PC-9 (cell line): ENCODE results near the gene USP34. TPM values are rescaled to one million over a fixed set of nuclear protein-coding genes. Genes with fewer than 3 reads are reported as not detected.
"Not testable (repeated sequence)": the region's sequence is repeated elsewhere in the genome, so short reads cannot be mapped to it uniquely, and the experiment has no call there.

Source experiments
- BruUV-seq: library from RNA; stranded (reverse); fragments of 400-500 nt; replicated peaks from 2 replicates; lab custom pipeline; 2021; lab: Mats Ljungman, UMichigan
- CTCF ChIA-PET: fragments of 300-600 bp; sonication (Branson Sonifier 250); formaldehyde crosslinking; loops from one replicate; lab custom pipeline; 2022; ENCODE audit warnings: antibody characterized with exemption; lab: Charles Lee
- POLR2A ChIA-PET: fragments of 300-600 bp; sonication (Branson Sonifier 250); formaldehyde crosslinking; loops from one replicate; lab custom pipeline; 2022; ENCODE audit warnings: antibody characterized with exemption; ENCODE audit not compliant: unreplicated experiment; lab: Charles Lee
- DNase-seq, 2 experiments: peaks; one replicate each; pipeline versions ENCODE4 v3.0.0 to v3.0.0-alpha.2; 2015 to 2022; ENCODE audit warnings: mixed read lengths in 1 of 2
- H2AFZ ChIP-seq: fragments of 200-600 bp; sonication (generic); 2 replicates; pipeline ENCODE4 v1.8.1; 2017; ENCODE audit warnings: antibody characterized with exemption
- H3F3A ChIP-seq: fragments of 200-600 bp; sonication (generic); 2 replicates; pipeline ENCODE4 v1.8.1; 2017; ENCODE audit warnings: antibody characterized with exemption, mild to moderate bottlenecking, low read depth; ENCODE audit not compliant: insufficient read depth
- H3K27ac ChIP-seq: fragments of 200-600 bp; sonication (generic); 2 replicates; pipeline ENCODE4 v1.6.1; 2016; ENCODE audit warnings: mixed run types
- H3K27me3 ChIP-seq: fragments of 200-600 bp; sonication (generic); 2 replicates; pipeline ENCODE4 v1.6.1; 2016; ENCODE audit warnings: low read depth, mixed run types; ENCODE audit not compliant: insufficient read depth
- H3K36me3 ChIP-seq: fragments of 200-600 bp; sonication (generic); 2 replicates; pipeline ENCODE4 v1.6.1; 2016; ENCODE audit warnings: low read depth, mixed run types
- H3K4me1 ChIP-seq: fragments of 200-600 bp; sonication (generic); replicated peaks from 2 replicates; pipeline ENCODE4 v1.6.1; 2016; ENCODE audit warnings: mixed run types; ENCODE audit not compliant: insufficient read depth
- H3K4me2 ChIP-seq: fragments of 200-600 bp; sonication (generic); 2 replicates; pipeline ENCODE4 v1.6.1; 2017; ENCODE audit warnings: mixed run types
- H3K4me3 ChIP-seq: fragments of 200-600 bp; sonication (generic); 2 replicates; pipeline ENCODE4 v1.6.1; 2016; ENCODE audit warnings: mixed run types
- H3K79me2 ChIP-seq: fragments of 200-600 bp; sonication (generic); 2 replicates; pipeline ENCODE4 v1.6.1; 2017; ENCODE audit warnings: low read depth, mixed run types
- H3K9me2 ChIP-seq: fragments of 200-600 bp; sonication (generic); 2 replicates; pipeline ENCODE4 v1.8.1; 2017; ENCODE audit warnings: mild to moderate bottlenecking; ENCODE audit not compliant: insufficient read depth
- H3K9me3 ChIP-seq: fragments of 200-600 bp; sonication (generic); 2 replicates; pipeline ENCODE4 v1.8.1; 2016; ENCODE audit warnings: low read depth; ENCODE audit not compliant: insufficient read depth
- H4K20me1 ChIP-seq: fragments of 200-600 bp; sonication (generic); 2 replicates; pipeline ENCODE4 v1.8.1; 2017; ENCODE audit not compliant: insufficient read depth
- EZH2 ChIP-seq: fragments of 200-600 bp; sonication (generic); IDR thresholded peaks from 2 replicates; pipeline ENCODE4 v1.8.0; 2017; ENCODE audit warnings: antibody characterized with exemption, low read depth
- intact Hi-C: fragments of 100-400 bp; cut with micrococcal nuclease; formaldehyde crosslinking; loops from one replicate; pipeline ENCODE4 v1.10.0; 2022; ENCODE audit not compliant: unreplicated experiment
- total RNA-seq: library from RNA; stranded (reverse); gene quantifications from 2 replicates; pipeline ENCODE4 v1.2.3, GENCODE V29; 2021
- TF ChIP-seq, protein P1 (sequence below): fragments of 200-600 bp; sonication (generic); conservative IDR thresholded peaks from 2 replicates; pipeline ENCODE4 v1.6.1; 2017; ENCODE audit warnings: mixed run types, antibody characterized with exemption, mild to moderate bottlenecking, moderate library complexity

USP34 gene
- total RNA-seq, 1 experiment from 2014 or later: 120 TPM

- intact Hi-C loops: loop anchor here (10.0 kb wide), 1 partner anchor 158 kb away; the partner anchor contains the start of genes PEX13 and PUS10
Observed at GRCh38 chr2:61172671-61173070, 298.2 kb downstream of the USP34 start.

GRCh38 chr2:61167579-61167978 lies 303.3 kb downstream of the USP34 start:
- no peak for TF ChIP-seq EZH2
- TF ChIP-seq, protein P1, sequence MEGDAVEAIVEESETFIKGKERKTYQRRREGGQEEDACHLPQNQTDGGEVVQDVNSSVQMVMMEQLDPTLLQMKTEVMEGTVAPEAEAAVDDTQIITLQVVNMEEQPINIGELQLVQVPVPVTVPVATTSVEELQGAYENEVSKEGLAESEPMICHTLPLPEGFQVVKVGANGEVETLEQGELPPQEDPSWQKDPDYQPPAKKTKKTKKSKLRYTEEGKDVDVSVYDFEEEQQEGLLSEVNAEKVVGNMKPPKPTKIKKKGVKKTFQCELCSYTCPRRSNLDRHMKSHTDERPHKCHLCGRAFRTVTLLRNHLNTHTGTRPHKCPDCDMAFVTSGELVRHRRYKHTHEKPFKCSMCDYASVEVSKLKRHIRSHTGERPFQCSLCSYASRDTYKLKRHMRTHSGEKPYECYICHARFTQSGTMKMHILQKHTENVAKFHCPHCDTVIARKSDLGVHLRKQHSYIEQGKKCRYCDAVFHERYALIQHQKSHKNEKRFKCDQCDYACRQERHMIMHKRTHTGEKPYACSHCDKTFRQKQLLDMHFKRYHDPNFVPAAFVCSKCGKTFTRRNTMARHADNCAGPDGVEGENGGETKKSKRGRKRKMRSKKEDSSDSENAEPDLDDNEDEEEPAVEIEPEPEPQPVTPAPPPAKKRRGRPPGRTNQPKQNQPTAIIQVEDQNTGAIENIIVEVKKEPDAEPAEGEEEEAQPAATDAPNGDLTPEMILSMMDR: no peak
- no peak overlapping the region for H3K27ac ChIP-seq
- no TSS peak for BruUV-seq
- H3K9me3 ChIP-seq: no peaks in the 10 kb centered on the region
- H3K4me2 ChIP-seq: no peak overlapping the region
- CTCF ChIA-PET: no interaction called here
- peaks cover 8% of the 10 kb centered on the region; the same call in 1 of the 2 replicates for H3K36me3 ChIP-seq
- intact Hi-C loops: no loop called here
- H3K79me2 ChIP-seq: no peaks in the 10 kb centered on the region
- H3K4me3 ChIP-seq: no peak overlapping the region
- no peak overlapping the region for H2AFZ ChIP-seq
- DNase-seq: peak in 1 of 2 experiments; percentile 44
- H3K27me3 ChIP-seq: no peaks in the 10 kb centered on the region
- no peaks in the 10 kb centered on the region for H3K9me2 ChIP-seq
- H4K20me1 ChIP-seq: no peaks in the 10 kb centered on the region
- no peaks in the 10 kb centered on the region for H3K4me1 ChIP-seq
- POLR2A ChIA-PET: no interaction called here
- no peaks in the 10 kb centered on the region for H3F3A ChIP-seq

More at GRCh38 chr2:61172671-61173070, 298.2 kb downstream of the USP34 start:
- ChIA-PET POLR2A (no interaction called here), CTCF (no interaction called here)
- no peak overlapping the region for H3K27ac ChIP-seq
- H4K20me1 ChIP-seq: no peaks in the 10 kb centered on the region
- no peak for DNase-seq
- H3K9me3 ChIP-seq: no peaks in the 10 kb centered on the region
- H3K79me2 ChIP-seq: peaks cover 3% of the 10 kb centered on the region; the same call in 1 of the 2 replicates
- no peaks in the 10 kb centered on the region for H3F3A ChIP-seq
- peaks cover 5% of the 10 kb centered on the region; the same call in 1 of the 2 replicates for H3K4me1 ChIP-seq
- no peaks in the 10 kb centered on the region for H3K36me3 ChIP-seq
- no peak overlapping the region for H3K4me3 ChIP-seq
- TF ChIP-seq EZH2: no peak
- TF ChIP-seq, protein P1: no peak
- no peaks in the 10 kb centered on the region for H3K27me3 ChIP-seq
- no TSS peak for BruUV-seq
- no peak overlapping the region for H2AFZ ChIP-seq
- no peaks in the 10 kb centered on the region for H3K9me2 ChIP-seq
- no peak overlapping the region for H3K4me2 ChIP-seq

GRCh38 chr2:61165946-61166345 lies 304.9 kb downstream of the USP34 start:
- no peak for DNase-seq
- Histone ChIP-seq H3K4me3 (no peak overlapping the region), H3K27me3 (no peaks in the 10 kb centered on the region), H3K27ac (no peak overlapping the region), H3K9me3 (peaks cover 4% of the 10 kb centered on the region; the same call in 1 of the 2 replicates), H4K20me1 (no peaks in the 10 kb centered on the region), H3K9me2 (no peaks in the 10 kb centered on the region), H3K4me1 (no peaks in the 10 kb centered on the region), H2AFZ (no peak overlapping the region), H3K79me2 (no peaks in the 10 kb centered on the region), H3F3A (no peaks in the 10 kb centered on the region), H3K4me2 (no peak overlapping the region), H3K36me3 (peaks cover 10% of the 10 kb centered on the region; the same call in 1 of the 2 replicates)
- ChIA-PET POLR2A (no interaction called here), CTCF (interaction anchor here (0.6 kb wide), 1 partner anchor 10 kb away, joined by 3 read pairs; no protein-coding TSS in a partner anchor)
- TF ChIP-seq, protein P1: no peak
- no peak for TF ChIP-seq EZH2
- intact Hi-C loops: no loop called here
- BruUV-seq: no TSS peak

DNA sequence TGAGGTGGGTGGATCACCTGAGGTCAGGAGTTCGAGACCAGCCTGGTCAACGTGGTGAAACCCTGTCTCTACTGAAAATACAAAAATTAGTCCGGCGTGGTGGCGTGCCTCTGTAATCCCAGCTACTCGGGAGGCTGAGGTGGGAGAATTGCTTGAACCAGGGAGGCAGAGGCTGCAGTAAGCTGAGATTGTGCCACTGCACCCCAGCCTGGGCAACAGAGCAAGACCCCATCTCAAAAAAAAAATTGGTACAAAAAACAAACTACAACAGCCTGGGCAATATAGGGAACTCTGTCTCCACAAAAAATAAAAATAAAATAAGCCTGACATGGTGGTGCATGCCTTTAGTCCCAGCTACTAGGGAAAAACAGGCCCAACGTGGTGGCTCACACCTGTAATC lies 305.8 kb downstream of the USP34 start:
- POLR2A ChIA-PET, H3K4me2 ChIP-seq, H3F3A ChIP-seq, DNase-seq, H3K9me2 ChIP-seq, BruUV-seq, CTCF ChIA-PET, H3K27me3 ChIP-seq, H3K27ac ChIP-seq, H3K79me2 ChIP-seq, H3K9me3 ChIP-seq, intact Hi-C loops, H2AFZ ChIP-seq, H3K4me3 ChIP-seq, H3K4me1 ChIP-seq, H4K20me1 ChIP-seq: not testable (repeated sequence)
- peaks cover 15% of the 10 kb centered on the region; the same call in 1 of the 2 replicates for H3K36me3 ChIP-seq
